Activated CD4-positive, CD25-positive, alpha-beta regulatory T cell (primary cell): ENCODE measurements around the gene OR4K15.
"Not testable (repeated sequence)": the region's sequence is repeated elsewhere in the genome, so short reads cannot be mapped to it uniquely, and the experiment has no call there.

Experiments
- DNase-seq, 4 experiments: peaks; one replicate each; lab custom pipeline; 2025; lab: John Stamatoyannopoulos, UW

Gene OR4K15

GRCh38 chr14:19975291-19975690, at the start of gene OR4K15:
OR4K15 (plus strand) TSS chr14:19975591; CDS start chr14:19975591, 0 bp downstream.
- no peak for DNase-seq

- no peak for DNase-seq
Observed at GRCh38 chr14:19930617-19931016, 44.8 kb upstream of the OR4K15 start, which contains the start of gene OR4K1. OR4K1 (plus strand) TSS chr14:19930917; CDS start chr14:19935667, 4,750 bp downstream.

- no peak for DNase-seq
Observed at GRCh38 chr14:19941668-19942067, 33.7 kb upstream of the OR4K15 start.

GRCh38 chr14:19947413-19948090, 27.8 kb upstream of the OR4K15 start:
- no peak for DNase-seq

GRCh38 chr14:19949218-19949617, 26.2 kb upstream of the OR4K15 start:
- no peak for DNase-seq

GRCh38 chr14:19969735-19970134, 5.7 kb upstream of the OR4K15 start:
- not testable (repeated sequence) for DNase-seq

GRCh38 chr14:19974844-19975243, 547 bp upstream of the OR4K15 start:
- DNase-seq: peak in 1 of 4 experiments; percentile 1

- DNase-seq: no peak
Observed at GRCh38 chr14:19993438-19993837, 18.0 kb downstream of the OR4K15 start.

- no peak for DNase-seq
Observed at GRCh38 chr14:20001863-20002262, 26.5 kb downstream of the OR4K15 start, which contains the start of gene OR4Q2. OR4Q2 (plus strand) TSS chr14:20002163.

GRCh38 chr14:20002319-20002718, 26.9 kb downstream of the OR4K15 start:
- no peak for DNase-seq

- no peak for DNase-seq
Observed at GRCh38 chr14:20008156-20008555, 32.8 kb downstream of the OR4K15 start.

- no peak for DNase-seq
Observed at GRCh38 chr14:20019257-20019865, 44.0 kb downstream of the OR4K15 start, which contains the start of gene OR4K14. OR4K14 (minus strand) TSS chr14:20019307; CDS start chr14:20015193, 4,114 bp downstream.
